Ectodermal cell (in vitro differentiated cells): ENCODE measurements around the gene FOXR1.
A peak's percentile ranks its signal among the peaks of the same experiment; 100 is the strongest.

ENCODE experiments used
- H3K27ac ChIP-seq: 2 replicates; pipeline ENCODE4 v1.7.0; 2013; ENCODE audit warnings: mild to moderate bottlenecking, low read depth, low read length; ENCODE audit not compliant: insufficient read depth, poor library complexity, severe bottlenecking
- H3K27me3 ChIP-seq: 2 replicates; pipeline ENCODE4 v1.7.0; 2013; ENCODE audit warnings: mild to moderate bottlenecking, low read length; ENCODE audit not compliant: insufficient read depth, control insufficient read depth, poor library complexity, severe bottlenecking
- H3K36me3 ChIP-seq: one replicate; pipeline ENCODE4 v1.7.0; 2013; ENCODE audit warnings: low read length; ENCODE audit not compliant: control insufficient read depth, insufficient read depth
- H3K4me1 ChIP-seq: one replicate; pipeline ENCODE4 v1.7.0; 2013; ENCODE audit warnings: low read length; ENCODE audit not compliant: control insufficient read depth, insufficient read depth
- H3K4me3 ChIP-seq: 2 replicates; pipeline ENCODE4 v1.7.0; 2013; ENCODE audit warnings: low read depth, low read length, control low read depth; ENCODE audit not compliant: insufficient read depth
- H3K9me3 ChIP-seq: 2 replicates; pipeline ENCODE4 v1.7.0; 2013; ENCODE audit warnings: mild to moderate bottlenecking, low read length, moderate library complexity; ENCODE audit not compliant: control insufficient read depth
- WGBS, 2 experiments: methylation state at CpG; one replicate each; pipeline ENCODE4 v1.1.7; 2013; ENCODE audit warnings: missing lambda C conversion rate in 2 of 2; 5-methylcytosine and 5-hydroxymethylcytosine counted together

FOXR1 gene

DNA sequence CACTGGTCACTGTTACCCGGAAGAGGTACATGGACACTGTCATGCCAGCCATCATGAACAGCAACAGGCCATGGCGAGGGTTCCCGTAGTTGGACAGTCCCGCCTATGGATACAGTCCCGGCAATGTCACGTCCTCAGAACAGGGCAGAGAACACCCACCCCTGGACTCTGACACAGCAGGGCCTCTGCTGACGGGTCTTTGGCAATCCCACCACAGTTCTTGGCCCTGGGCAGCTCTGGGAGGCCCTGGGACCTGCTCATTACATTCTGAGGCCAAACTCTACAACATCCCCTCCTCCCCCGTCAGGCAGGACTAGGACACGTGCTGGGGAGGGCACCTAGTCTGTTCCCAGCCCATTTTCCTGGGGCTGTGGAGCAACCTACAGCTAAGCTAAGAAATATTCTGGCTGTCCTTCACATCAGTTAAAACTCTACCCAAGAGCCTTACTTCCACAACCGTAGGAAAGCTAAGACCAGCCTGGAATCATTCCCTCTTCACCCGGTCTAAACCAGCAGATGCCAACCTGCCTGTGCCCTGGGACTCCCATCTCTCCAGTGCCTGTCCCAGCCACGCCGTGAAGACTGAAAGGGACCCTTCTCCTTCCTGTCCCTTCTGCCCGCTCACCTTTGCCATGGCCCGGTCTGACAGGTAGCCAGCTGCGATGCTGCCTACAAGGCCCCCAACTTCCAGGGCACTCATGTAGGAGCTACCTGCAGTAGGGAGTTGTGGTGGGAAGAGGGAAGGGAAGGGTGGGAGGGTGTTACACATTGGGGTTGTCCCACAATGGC, 54.6 kb downstream of the FOXR1 start:
- Histone ChIP-seq H3K27me3 (no peaks in the 10 kb centered on the region), H3K36me3 (peaks cover 21% of the 10 kb centered on the region), H3K9me3 (no peaks in the 10 kb centered on the region), H3K27ac (no peak overlapping the region), H3K4me1 (peaks cover 16% of the 10 kb centered on the region), H3K4me3 (no peak overlapping the region)
- WGBS, 2 experiments, result 94 to 95% methylated on average over 16 of the region's 16 CpGs

DNA sequence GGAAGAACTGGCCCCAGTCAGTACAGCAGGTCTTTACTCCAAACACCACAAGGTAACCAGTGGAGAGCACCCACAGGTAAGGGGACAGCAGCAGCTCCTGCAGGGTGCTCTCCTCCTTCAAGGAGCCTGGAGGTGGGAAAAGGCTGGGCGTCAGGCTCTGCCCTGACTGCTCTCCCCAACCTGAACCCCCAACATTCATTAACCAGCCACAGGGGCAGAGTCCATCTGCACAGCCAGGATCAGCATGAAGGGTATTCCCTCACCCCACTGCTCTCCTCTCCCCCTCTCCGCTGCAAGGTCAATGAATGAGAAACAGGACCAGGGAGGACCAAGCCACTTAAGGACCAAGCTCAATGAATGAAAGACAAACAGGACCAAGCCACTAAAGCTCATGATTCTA, 55.4 kb downstream of the FOXR1 start:
- peaks cover 16% of the 10 kb centered on the region for H3K4me1 ChIP-seq

DNA sequence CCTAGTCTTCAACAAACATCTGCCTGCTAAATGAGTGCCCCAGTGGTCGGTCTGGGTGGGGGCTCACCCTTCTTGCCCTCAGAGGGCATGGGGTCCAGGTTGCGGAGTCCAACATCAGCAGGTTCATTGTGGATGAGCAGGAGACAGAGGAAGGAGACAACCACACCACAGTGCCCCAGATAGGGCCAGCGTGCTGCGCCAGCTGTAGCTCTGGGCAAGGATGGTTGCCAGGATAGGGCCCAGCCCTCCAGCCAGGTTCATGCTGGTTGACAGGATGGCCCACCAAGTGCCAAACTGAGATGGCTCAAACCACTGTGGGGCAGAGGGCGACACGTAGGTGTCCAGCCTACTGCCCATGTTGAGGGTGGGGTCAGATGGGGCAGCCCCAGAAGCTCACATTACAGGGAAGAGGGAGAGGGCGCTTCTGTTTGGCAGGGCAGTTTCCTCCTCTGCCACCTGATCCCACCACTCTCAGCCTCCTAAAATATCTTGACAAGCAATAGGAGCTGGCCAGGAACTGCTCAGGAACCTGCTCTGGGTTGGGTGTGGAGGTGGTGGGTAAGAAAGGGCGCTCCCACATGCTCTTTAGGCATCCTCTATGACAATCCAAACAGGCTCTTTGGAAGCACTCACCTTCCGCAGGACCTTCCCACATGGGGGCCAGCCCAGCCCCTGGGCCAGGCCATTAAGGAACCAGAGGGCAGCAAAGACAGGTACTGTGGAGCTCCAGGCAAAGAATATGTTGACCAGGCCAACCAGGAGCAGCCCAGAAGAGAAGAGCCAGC, 56.2 kb downstream of the FOXR1 start:
- 89 to 92% methylated on average over 9 of the region's 9 CpGs for WGBS, 2 experiments
- Histone ChIP-seq H3K4me1 (peaks cover 16% of the 10 kb centered on the region), H3K27me3 (no peaks in the 10 kb centered on the region), H3K36me3 (peaks cover 17% of the 10 kb centered on the region), H3K9me3 (no peaks in the 10 kb centered on the region), H3K4me3 (no peak overlapping the region), H3K27ac (no peak overlapping the region)

More for the DNA sequence above, 55.4 kb downstream of the FOXR1 start:
- Histone ChIP-seq H3K27me3 (no peaks in the 10 kb centered on the region), H3K36me3 (peaks cover 17% of the 10 kb centered on the region), H3K9me3 (no peaks in the 10 kb centered on the region), H3K27ac (no peak overlapping the region), H3K4me3 (no peak overlapping the region)
- WGBS, 2 experiments, result 91 to 100% methylated on average over 2 of the region's 2 CpGs

DNA sequence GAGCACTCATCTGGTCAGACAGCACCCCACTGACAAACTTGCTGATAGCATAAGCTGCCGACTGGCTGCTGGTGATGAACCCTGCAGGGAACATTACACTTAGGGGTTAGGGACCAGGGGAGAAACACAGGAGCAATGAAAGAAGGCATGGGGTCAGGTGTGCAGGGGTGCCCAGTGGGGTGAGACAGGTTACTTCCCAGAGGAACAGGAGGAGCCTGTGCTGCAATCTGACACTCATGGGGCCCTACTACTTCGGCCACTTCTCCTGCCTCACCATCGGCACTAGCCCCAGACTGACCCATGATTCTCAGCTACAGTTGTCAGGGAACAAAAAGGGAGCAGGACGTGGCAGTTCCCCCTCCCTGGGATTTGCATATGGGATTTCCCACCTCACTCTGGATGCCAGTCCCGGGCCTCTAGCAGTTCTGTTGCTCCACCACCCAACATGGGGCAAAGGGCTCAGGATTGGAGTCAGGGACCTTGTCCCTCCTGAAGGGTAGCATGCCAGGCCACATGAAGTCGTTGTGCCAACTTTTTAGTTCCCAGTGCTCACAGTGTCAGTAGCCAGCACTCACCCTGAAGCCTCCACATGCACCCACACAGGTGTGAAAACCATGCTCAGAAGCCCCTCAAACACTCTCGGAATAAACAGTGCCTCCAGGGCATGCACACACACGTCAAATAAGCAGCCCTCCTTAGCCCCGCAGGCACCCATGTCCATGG, 56.9 kb downstream of the FOXR1 start:
- Histone ChIP-seq H3K27me3 (no peaks in the 10 kb centered on the region), H3K27ac (no peak overlapping the region), H3K4me3 (peak overlapping the region; percentile 60), H3K36me3 (peaks cover 12% of the 10 kb centered on the region), H3K4me1 (peaks cover 16% of the 10 kb centered on the region), H3K9me3 (no peaks in the 10 kb centered on the region)
- 82 to 84% methylated on average over 9 of the region's 9 CpGs for WGBS, 2 experiments

DNA sequence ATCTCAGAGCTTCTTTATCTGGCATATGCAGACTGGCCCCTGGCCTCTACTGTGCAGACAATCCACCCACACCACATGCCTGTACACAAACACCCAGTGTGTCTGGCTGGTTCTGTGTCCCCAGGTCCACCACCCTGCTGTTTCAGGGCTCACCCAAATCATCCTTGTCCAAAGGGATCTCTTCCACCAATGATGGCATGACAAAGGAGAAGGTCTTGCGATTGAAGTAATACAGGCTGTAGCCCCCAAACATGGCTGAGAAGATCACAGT, 57.4 kb downstream of the FOXR1 start:
- no peak overlapping the region for H3K27ac ChIP-seq
- WGBS, 2 experiments, result 93 to 97% methylated on average over 1 of the region's 1 CpG
- no peaks in the 10 kb centered on the region for H3K9me3 ChIP-seq
- H3K4me1 ChIP-seq, result peaks cover 16% of the 10 kb centered on the region
- no peaks in the 10 kb centered on the region for H3K27me3 ChIP-seq
- H3K36me3 ChIP-seq, result peaks cover 8% of the 10 kb centered on the region
- peak overlapping the region; percentile 60 for H3K4me3 ChIP-seq

DNA sequence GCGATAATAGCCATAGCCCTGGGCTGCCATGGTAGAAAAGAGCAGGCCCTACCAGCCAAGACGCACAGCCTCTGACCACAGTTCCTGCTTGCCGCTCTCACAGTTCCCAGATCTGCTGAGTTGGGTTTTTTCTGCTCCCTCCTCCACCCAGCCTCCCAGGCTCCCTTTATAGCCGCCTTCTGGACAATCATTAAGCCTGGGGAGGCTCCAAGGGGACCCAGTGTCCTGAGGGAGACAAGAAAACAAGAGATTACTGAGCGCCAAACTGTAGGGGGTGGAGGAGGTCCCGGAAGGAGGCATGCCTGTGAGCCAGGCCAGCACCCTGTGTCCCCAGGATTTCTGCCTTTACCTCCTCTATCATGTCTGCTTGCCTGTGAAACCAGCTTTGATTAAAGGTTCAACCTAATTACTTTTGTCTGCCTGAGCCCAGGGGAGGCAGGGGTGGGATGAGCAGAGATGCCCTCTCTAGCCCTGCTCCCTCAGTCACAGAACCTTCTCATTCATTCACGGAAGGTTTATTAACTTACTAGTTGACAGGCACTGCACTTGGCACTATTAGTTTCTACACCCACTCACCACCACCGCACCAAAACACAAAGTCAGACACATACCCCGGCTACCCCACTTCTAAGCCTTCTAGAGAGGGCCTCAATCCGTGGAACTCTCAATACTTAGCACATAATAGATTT, 57.9 kb downstream of the FOXR1 start:
- H3K4me3 ChIP-seq, result peak overlapping the region; percentile 60
- no peak overlapping the region for H3K27ac ChIP-seq
- peaks cover 16% of the 10 kb centered on the region for H3K4me1 ChIP-seq
- H3K9me3 ChIP-seq, result no peaks in the 10 kb centered on the region
- H3K27me3 ChIP-seq, result no peaks in the 10 kb centered on the region
- peaks cover 8% of the 10 kb centered on the region for H3K36me3 ChIP-seq
- WGBS, 2 experiments, result 40% methylated on average over 10 of the region's 10 CpGs

DNA sequence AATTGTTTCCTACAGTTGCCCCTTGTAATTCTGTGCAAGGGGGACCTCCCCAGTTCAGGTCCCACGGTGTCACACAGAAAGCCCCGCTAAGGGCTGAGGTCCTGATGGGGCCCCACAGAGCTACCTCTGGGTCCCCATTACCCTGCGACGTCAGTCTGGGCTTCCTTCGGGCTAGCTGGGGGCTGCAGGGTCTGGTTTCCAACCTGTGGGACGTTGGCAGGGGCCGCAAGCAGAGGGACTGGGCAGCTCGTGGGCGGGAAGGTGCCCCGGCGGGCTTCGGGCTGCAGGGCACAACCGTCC, 58.4 kb downstream of the FOXR1 start:
- Histone ChIP-seq H3K36me3 (peaks cover 8% of the 10 kb centered on the region), H3K27me3 (no peaks in the 10 kb centered on the region), H3K27ac (no peak overlapping the region), H3K4me3 (peak overlapping the region; percentile 60), H3K4me1 (peaks cover 16% of the 10 kb centered on the region), H3K9me3 (no peaks in the 10 kb centered on the region)
- WGBS, 2 experiments, result 2% methylated on average over 13 of the region's 13 CpGs

DNA sequence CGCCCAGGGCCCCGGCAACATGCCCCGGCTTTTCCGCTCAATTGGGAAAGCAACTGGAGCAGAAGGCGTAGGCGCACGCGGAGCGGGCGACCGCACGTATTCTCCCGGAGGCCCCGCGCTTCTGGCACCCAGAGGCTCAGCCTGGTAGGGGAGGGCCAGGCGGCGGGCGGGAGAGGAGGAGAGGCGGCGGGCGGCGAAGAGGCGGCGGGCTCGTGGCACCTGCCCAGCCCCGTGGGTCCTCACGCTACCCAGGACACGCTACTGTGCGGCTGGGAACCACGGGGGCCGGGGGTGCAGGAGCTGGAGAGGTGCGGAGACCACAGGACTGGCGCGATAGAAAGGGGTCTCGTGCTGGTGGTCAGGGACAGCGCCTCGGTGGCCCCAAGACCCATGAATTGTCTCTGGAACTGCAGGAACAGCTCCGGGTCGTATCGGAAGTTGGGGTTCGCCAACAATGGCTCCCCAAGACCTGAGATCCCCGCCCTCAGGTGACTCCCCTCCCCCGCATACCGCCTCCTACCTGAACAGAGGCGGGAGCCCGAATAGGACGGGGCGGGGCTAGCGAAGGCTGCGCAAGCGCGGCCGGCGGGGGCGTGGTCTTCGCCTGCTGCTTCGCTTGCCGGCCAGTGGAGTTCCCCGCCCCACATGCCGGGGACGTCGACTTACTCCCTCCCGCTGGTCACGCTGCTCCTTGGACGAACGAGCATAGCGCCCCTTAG, 58.9 kb downstream of the FOXR1 start, which contains the start of gene SLC37A4:
Gene SLC37A4, minus strand, starts transcription at position 549 of the 719 bp plus-strand sequence.
- peaks cover 8% of the 10 kb centered on the region for H3K36me3 ChIP-seq
- no peak within 1 kb of the TSS for H3K27ac ChIP-seq
- H3K4me1 ChIP-seq, result peaks cover 16% of the 10 kb centered on the region
- H3K9me3 ChIP-seq, result no peaks in the 10 kb centered on the region
- no peaks in the 10 kb centered on the region for H3K27me3 ChIP-seq
- peak within 1 kb of the TSS; percentile 60 for H3K4me3 ChIP-seq
- 0% methylated on average over 67 of the region's 67 CpGs for WGBS, 2 experiments
